Endothelial cell of hepatic sinusoid (primary cell): ENCODE data around the gene MTRF1.

Experiments used
- in situ Hi-C: cut with HindIII; loops from 2 replicates; pipeline ENCODE4 v1.10.0; 2017; ENCODE audit warnings: low sequenced_read_pairs

The MTRF1 gene

GRCh38 chr13:41231025-41231677 lies 32.2 kb downstream of the MTRF1 start:
- in situ Hi-C loops: no loop called here

- in situ Hi-C loops: no loop called here
Measured at GRCh38 chr13:41229356-41229755, 34.0 kb downstream of the MTRF1 start.

GRCh38 chr13:41224113-41225110 lies 39.0 kb downstream of the MTRF1 start:
- in situ Hi-C loops: no loop called here

GRCh38 chr13:41222259-41222852 lies 41.0 kb downstream of the MTRF1 start:
- in situ Hi-C loops: no loop called here

- in situ Hi-C loops: no loop called here
Measured at GRCh38 chr13:41220401-41220800, 43.0 kb downstream of the MTRF1 start.

GRCh38 chr13:41216160-41216559 lies 47.2 kb downstream of the MTRF1 start:
- in situ Hi-C loops: no loop called here

GRCh38 chr13:41213919-41214318 lies 49.5 kb downstream of the MTRF1 start:
- in situ Hi-C loops: no loop called here

- in situ Hi-C loops: no loop called here
Measured at GRCh38 chr13:41213316-41213715, 50.1 kb downstream of the MTRF1 start.

- in situ Hi-C loops: no loop called here
Measured at GRCh38 chr13:41212881-41213280, 50.5 kb downstream of the MTRF1 start.

- in situ Hi-C loops: no loop called here
Measured at GRCh38 chr13:41211062-41211461, 52.3 kb downstream of the MTRF1 start.

- in situ Hi-C loops: no loop called here
Measured at GRCh38 chr13:41206467-41206866, 56.9 kb downstream of the MTRF1 start.

GRCh38 chr13:41203810-41204209 lies 59.6 kb downstream of the MTRF1 start:
- in situ Hi-C loops: no loop called here

- in situ Hi-C loops: no loop called here
Measured at GRCh38 chr13:41200126-41200525, 63.2 kb downstream of the MTRF1 start.

- in situ Hi-C loops: loop anchor here (5.0 kb wide), 1 partner anchor 112 kb away; no protein-coding TSS in a partner anchor
Measured at GRCh38 chr13:41199526-41199925, 63.9 kb downstream of the MTRF1 start.

- in situ Hi-C loops: loop anchor here (5.0 kb wide), 1 partner anchor 112 kb away; no protein-coding TSS in a partner anchor
Measured at GRCh38 chr13:41199079-41199478, 64.3 kb downstream of the MTRF1 start.

- in situ Hi-C loops: loop anchor here (5.0 kb wide), 1 partner anchor 109 kb away; no protein-coding TSS in a partner anchor
Measured at GRCh38 chr13:41196620-41197019, 66.8 kb downstream of the MTRF1 start.

- in situ Hi-C loops: loop anchor here (5.0 kb wide), 1 partner anchor 109 kb away; no protein-coding TSS in a partner anchor
Measured at GRCh38 chr13:41196011-41196410, 67.4 kb downstream of the MTRF1 start.

GRCh38 chr13:41193919-41194824 lies 69.2 kb downstream of the MTRF1 start, which contains the start of gene KBTBD7:
Gene KBTBD7 (minus strand): TSS chr13:41194569. CDS start chr13:41194257, 312 bp downstream.
- in situ Hi-C loops: no loop called here

GRCh38 chr13:41193469-41193868 lies 69.9 kb downstream of the MTRF1 start:
- in situ Hi-C loops: no loop called here

GRCh38 chr13:41188584-41188983 lies 74.8 kb downstream of the MTRF1 start:
- in situ Hi-C loops: loop anchor here (5.0 kb wide), 1 partner anchor 51 kb away; no protein-coding TSS in a partner anchor
